Measurements from ENCODE around the gene EAF1.

Gene EAF1

DNA sequence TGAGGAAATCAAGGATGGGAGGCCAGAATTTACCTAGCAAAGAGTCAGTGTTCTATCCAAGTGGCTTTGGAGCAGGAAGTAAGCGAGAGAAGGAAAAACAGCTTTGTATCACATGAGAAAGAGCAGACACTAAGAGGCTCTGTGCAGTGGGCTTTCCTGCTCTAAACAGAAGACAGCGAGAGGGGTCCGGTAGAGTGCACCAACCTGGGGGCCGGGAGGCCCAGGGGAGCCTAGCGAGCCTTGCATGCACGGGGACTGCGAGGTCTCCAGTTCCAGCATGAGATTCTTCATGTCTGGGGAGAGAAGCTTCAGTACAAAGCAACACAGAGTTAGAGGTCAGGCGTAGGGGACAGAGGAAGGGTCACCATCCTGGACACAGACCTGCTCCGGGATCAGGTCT is 60.6 kb downstream of the EAF1 start:
- DNase-seq = no peak

GRCh38 chr3:15490158-15490557 is 62.8 kb downstream of the EAF1 start:
- no peak for DNase-seq

- DNase-seq = no peak
Observed at GRCh38 chr3:15491143-15491542, 63.7 kb downstream of the EAF1 start.
